WI38 (cell line): ENCODE measurements around the gene TMEM178A.
"Not testable (repeated sequence)": the region's sequence is repeated elsewhere in the genome, so short reads cannot be mapped to it uniquely, and the experiment has no call there.

Source experiments
- H3K4me3 ChIP-seq: 2 replicates; pipeline ENCODE4 v1.5.1; 2011; ENCODE audit warnings: low read depth, mild to moderate bottlenecking, control low read depth, low read length
- CTCF ChIP-seq: IDR thresholded peaks from 2 replicates; pipeline ENCODE4 v1.5.1; 2012; ENCODE audit warnings: low read depth, mild to moderate bottlenecking, control low read depth, low read length

Gene TMEM178A

GRCh38 chr2:39647104-39647765 is 18.5 kb upstream of the TMEM178A start:
- H3K4me3 ChIP-seq: no peak overlapping the region
- no peak for TF ChIP-seq CTCF

GRCh38 chr2:39648580-39648979 is 17.1 kb upstream of the TMEM178A start:
- no peak overlapping the region for H3K4me3 ChIP-seq
- TF ChIP-seq CTCF: no peak

GRCh38 chr2:39649511-39649910 is 16.2 kb upstream of the TMEM178A start:
- TF ChIP-seq CTCF: no peak

GRCh38 chr2:39650468-39650867 is 15.2 kb upstream of the TMEM178A start:
- TF ChIP-seq CTCF: no peak
- H3K4me3 ChIP-seq: no peak overlapping the region

More at GRCh38 chr2:39649511-39649910, 16.2 kb upstream of the TMEM178A start:
- no peak overlapping the region for H3K4me3 ChIP-seq

- H3K4me3 ChIP-seq: not testable (repeated sequence)
These were observed 9.5 kb upstream of the TMEM178A start for GRCh38 chr2:39656215-39656614.

- no peak overlapping the region for H3K4me3 ChIP-seq
- no peak for TF ChIP-seq CTCF
These were observed 8.3 kb upstream of the TMEM178A start for GRCh38 chr2:39657287-39657937.

- no peak for TF ChIP-seq CTCF
- H3K4me3 ChIP-seq: no peak overlapping the region
These were observed 7.3 kb upstream of the TMEM178A start for GRCh38 chr2:39658371-39658770.
